ENCODE measurements around the gene TGFBR3. TPM values are rescaled to one million over a fixed set of nuclear protein-coding genes. Genes with fewer than 3 reads are reported as not detected.

Gene TGFBR3
- total RNA-seq, 1 experiment from 2014 or later = 4.2 TPM

DNA sequence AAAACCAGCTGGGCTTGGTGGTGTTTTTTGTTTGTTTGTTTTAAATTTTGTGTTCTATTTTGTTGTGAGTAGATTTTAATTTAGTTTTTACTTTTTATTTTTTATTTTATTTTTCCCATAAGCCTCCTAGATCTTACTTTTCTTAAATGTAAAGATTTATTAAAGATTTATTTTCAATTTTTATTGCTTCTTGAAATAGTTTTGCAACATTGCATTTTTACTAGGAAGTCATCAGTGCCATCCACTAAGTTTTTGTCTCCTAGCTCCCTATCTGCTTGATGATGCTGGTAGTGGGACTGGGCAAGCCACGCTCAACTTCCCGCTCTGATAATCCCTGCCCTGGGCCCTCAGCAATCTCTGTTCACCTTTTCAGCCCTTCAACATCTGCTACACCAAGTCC is 209.9 kb downstream of the TGFBR3 start:
- no peak for DNase-seq (ENCODE audit: low spot score)
- Mint-ChIP-seq H3K27ac (no peak overlapping the region), H3K27me3 (ENCODE audit: low read depth) (no peaks in the 10 kb centered on the region), H3K36me3 (peaks cover 6% of the 10 kb centered on the region; the same call in 1 of the 2 replicates), H3K4me1 (peaks cover 2% of the 10 kb centered on the region; the same call in 1 of the 2 replicates), H3K4me3 (no peak overlapping the region), H3K9me3 (peaks cover 6% of the 10 kb centered on the region)
- TF ChIP-seq ZNF138 (CRISPR knock-in tag; conservative IDR thresholded peaks at IDR 0.05) (no peak), TEAD4 (CRISPR knock-in tag; IDR thresholded peaks at IDR 0.05) (no peak), TP53 (CRISPR knock-in tag; IDR thresholded peaks at IDR 0.05) (no peak), PRRX2 (CRISPR knock-in tag; IDR thresholded peaks at IDR 0.05) (no peak), GRHL2 (CRISPR knock-in tag; IDR thresholded peaks at IDR 0.05; ENCODE audit: insufficient replicate concordance, severe bottlenecking) (no peak), ZNF416 (CRISPR knock-in tag; IDR thresholded peaks at IDR 0.05) (no peak), ZNF232 (CRISPR knock-in tag; IDR thresholded peaks at IDR 0.05) (no peak), ZBTB21 (CRISPR knock-in tag; IDR thresholded peaks at IDR 0.05; ENCODE audit: borderline replicate concordance) (no peak), CREB1 (CRISPR knock-in tag; IDR thresholded peaks at IDR 0.05) (no peak)
- TF ChIP-seq, protein P1, sequence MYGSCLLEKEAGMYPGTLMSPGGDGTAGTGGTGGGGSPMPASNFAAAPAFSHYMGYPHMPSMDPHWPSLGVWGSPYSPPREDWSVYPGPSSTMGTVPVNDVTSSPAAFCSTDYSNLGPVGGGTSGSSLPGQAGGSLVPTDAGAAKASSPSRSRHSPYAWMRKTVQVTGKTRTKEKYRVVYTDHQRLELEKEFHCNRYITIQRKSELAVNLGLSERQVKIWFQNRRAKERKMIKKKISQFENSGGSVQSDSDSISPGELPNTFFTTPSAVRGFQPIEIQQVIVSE (CRISPR knock-in tag; IDR thresholded peaks at IDR 0.05; ENCODE audit: borderline replicate concordance) = no peak
- TF ChIP-seq, protein P2, sequence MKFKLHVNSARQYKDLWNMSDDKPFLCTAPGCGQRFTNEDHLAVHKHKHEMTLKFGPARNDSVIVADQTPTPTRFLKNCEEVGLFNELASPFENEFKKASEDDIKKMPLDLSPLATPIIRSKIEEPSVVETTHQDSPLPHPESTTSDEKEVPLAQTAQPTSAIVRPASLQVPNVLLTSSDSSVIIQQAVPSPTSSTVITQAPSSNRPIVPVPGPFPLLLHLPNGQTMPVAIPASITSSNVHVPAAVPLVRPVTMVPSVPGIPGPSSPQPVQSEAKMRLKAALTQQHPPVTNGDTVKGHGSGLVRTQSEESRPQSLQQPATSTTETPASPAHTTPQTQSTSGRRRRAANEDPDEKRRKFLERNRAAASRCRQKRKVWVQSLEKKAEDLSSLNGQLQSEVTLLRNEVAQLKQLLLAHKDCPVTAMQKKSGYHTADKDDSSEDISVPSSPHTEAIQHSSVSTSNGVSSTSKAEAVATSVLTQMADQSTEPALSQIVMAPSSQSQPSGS (CRISPR knock-in tag; IDR thresholded peaks at IDR 0.05; ENCODE audit: borderline replicate concordance, low read depth) = no peak
- TF ChIP-seq, protein P3, sequence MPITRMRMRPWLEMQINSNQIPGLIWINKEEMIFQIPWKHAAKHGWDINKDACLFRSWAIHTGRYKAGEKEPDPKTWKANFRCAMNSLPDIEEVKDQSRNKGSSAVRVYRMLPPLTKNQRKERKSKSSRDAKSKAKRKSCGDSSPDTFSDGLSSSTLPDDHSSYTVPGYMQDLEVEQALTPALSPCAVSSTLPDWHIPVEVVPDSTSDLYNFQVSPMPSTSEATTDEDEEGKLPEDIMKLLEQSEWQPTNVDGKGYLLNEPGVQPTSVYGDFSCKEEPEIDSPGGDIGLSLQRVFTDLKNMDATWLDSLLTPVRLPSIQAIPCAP (CRISPR knock-in tag; IDR thresholded peaks at IDR 0.05) = no peak
- TF ChIP-seq, protein P4, sequence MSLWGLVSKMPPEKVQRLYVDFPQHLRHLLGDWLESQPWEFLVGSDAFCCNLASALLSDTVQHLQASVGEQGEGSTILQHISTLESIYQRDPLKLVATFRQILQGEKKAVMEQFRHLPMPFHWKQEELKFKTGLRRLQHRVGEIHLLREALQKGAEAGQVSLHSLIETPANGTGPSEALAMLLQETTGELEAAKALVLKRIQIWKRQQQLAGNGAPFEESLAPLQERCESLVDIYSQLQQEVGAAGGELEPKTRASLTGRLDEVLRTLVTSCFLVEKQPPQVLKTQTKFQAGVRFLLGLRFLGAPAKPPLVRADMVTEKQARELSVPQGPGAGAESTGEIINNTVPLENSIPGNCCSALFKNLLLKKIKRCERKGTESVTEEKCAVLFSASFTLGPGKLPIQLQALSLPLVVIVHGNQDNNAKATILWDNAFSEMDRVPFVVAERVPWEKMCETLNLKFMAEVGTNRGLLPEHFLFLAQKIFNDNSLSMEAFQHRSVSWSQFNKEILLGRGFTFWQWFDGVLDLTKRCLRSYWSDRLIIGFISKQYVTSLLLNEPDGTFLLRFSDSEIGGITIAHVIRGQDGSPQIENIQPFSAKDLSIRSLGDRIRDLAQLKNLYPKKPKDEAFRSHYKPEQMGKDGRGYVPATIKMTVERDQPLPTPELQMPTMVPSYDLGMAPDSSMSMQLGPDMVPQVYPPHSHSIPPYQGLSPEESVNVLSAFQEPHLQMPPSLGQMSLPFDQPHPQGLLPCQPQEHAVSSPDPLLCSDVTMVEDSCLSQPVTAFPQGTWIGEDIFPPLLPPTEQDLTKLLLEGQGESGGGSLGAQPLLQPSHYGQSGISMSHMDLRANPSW (CRISPR knock-in tag; conservative IDR thresholded peaks at IDR 0.05; ENCODE audit: low read depth) = no peak
- TF ChIP-seq, protein P5, sequence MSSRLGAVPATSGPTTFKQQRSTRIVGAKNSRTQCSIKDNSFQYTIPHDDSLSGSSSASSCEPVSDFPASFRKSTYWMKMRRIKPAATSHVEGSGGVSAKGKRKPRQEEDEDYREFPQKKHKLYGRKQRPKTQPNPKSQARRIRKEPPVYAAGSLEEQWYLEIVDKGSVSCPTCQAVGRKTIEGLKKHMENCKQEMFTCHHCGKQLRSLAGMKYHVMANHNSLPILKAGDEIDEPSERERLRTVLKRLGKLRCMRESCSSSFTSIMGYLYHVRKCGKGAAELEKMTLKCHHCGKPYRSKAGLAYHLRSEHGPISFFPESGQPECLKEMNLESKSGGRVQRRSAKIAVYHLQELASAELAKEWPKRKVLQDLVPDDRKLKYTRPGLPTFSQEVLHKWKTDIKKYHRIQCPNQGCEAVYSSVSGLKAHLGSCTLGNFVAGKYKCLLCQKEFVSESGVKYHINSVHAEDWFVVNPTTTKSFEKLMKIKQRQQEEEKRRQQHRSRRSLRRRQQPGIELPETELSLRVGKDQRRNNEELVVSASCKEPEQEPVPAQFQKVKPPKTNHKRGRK (CRISPR knock-in tag; IDR thresholded peaks at IDR 0.05; ENCODE audit: borderline replicate concordance) = no peak
- CTCF ChIA-PET = no interaction called here
- no peak for ATAC-seq
- POLR2A ChIA-PET = no interaction called here

DNA sequence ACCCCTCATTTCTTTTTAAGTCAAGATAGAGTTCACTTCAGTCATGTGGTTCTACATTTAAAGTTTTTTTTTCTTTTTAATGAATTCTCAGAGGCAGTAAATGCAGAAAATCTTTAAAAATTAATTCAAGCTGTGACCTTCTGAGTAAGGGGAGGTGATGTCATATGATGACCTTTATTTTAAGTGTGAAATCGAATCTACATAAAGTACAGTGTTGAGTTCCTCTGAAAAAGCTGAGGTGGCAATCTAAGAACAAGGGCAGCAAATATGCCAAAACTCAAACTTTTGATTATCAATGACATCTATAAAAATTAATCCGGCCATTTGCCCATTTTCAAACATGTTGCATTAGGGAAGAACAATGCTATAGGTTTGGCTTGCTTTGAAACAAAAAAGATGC is 211.8 kb downstream of the TGFBR3 start:
- DNase-seq (ENCODE audit: low spot score) (no peak), ATAC-seq (no peak)
- Mint-ChIP-seq H3K9me3 (peaks cover 11% of the 10 kb centered on the region), H3K27ac (no peak overlapping the region), H3K4me1 (no peaks in the 10 kb centered on the region), H3K36me3 (peaks cover 10% of the 10 kb centered on the region), H3K4me3 (no peak overlapping the region), H3K27me3 (ENCODE audit: low read depth) (no peaks in the 10 kb centered on the region)
- POLR2A ChIA-PET = no interaction called here
- CTCF ChIA-PET = no interaction called here
- TF ChIP-seq, protein P2 (CRISPR knock-in tag; IDR thresholded peaks at IDR 0.05; ENCODE audit: borderline replicate concordance, low read depth) = no peak
- TF ChIP-seq RORB (CRISPR knock-in tag; IDR thresholded peaks at IDR 0.05) (no peak), TCF7 (CRISPR knock-in tag; IDR thresholded peaks at IDR 0.05; ENCODE audit: low read depth) (no peak), TEAD1 (CRISPR knock-in tag; IDR thresholded peaks at IDR 0.05) (no peak), CREM (CRISPR knock-in tag; IDR thresholded peaks at IDR 0.05) (no peak), ZNF263 (CRISPR knock-in tag; IDR thresholded peaks at IDR 0.05; ENCODE audit: low read depth) (no peak), ATF1 (CRISPR knock-in tag; IDR thresholded peaks at IDR 0.05) (no peak), MYBL2 (CRISPR knock-in tag; IDR thresholded peaks at IDR 0.05) (no peak)
- TF ChIP-seq, protein P6, sequence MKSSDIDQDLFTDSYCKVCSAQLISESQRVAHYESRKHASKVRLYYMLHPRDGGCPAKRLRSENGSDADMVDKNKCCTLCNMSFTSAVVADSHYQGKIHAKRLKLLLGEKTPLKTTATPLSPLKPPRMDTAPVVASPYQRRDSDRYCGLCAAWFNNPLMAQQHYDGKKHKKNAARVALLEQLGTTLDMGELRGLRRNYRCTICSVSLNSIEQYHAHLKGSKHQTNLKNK (CRISPR knock-in tag; IDR thresholded peaks at IDR 0.05) = no peak
- TF ChIP-seq, protein P7, sequence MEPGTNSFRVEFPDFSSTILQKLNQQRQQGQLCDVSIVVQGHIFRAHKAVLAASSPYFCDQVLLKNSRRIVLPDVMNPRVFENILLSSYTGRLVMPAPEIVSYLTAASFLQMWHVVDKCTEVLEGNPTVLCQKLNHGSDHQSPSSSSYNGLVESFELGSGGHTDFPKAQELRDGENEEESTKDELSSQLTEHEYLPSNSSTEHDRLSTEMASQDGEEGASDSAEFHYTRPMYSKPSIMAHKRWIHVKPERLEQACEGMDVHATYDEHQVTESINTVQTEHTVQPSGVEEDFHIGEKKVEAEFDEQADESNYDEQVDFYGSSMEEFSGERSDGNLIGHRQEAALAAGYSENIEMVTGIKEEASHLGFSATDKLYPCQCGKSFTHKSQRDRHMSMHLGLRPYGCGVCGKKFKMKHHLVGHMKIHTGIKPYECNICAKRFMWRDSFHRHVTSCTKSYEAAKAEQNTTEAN (CRISPR knock-in tag; IDR thresholded peaks at IDR 0.05) = no peak
- TF ChIP-seq, protein P8, sequence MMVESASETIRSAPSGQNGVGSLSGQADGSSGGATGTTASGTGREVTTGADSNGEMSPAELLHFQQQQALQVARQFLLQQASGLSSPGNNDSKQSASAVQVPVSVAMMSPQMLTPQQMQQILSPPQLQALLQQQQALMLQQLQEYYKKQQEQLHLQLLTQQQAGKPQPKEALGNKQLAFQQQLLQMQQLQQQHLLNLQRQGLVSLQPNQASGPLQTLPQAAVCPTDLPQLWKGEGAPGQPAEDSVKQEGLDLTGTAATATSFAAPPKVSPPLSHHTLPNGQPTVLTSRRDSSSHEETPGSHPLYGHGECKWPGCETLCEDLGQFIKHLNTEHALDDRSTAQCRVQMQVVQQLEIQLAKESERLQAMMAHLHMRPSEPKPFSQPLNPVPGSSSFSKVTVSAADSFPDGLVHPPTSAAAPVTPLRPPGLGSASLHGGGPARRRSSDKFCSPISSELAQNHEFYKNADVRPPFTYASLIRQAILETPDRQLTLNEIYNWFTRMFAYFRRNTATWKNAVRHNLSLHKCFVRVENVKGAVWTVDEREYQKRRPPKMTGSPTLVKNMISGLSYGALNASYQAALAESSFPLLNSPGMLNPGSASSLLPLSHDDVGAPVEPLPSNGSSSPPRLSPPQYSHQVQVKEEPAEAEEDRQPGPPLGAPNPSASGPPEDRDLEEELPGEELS (CRISPR knock-in tag; IDR thresholded peaks at IDR 0.05) = no peak
